HepG2 (cell line): ENCODE data around the gene CSTPP1. TPM values are rescaled to one million over a fixed set of nuclear protein-coding genes. Genes with fewer than 3 reads are reported as not detected.

Experiments
- AGO1 ChIP-seq: fragments of 200-400 bp; formaldehyde crosslinking; IDR thresholded peaks from 2 replicates; pipeline ENCODE4 v1.6.1; 2017; ENCODE audit warnings: mild to moderate bottlenecking, low read depth, low read length, moderate library complexity; ENCODE audit not compliant: poor library complexity, severe bottlenecking
- FOSL2 ChIP-seq: sonication (generic); formaldehyde crosslinking; IDR thresholded peaks from 2 replicates; pipeline ENCODE4 v1.4.0; 2020; ENCODE audit warnings: missing genetic modification reagents
- HMG20B ChIP-seq: conservative IDR thresholded peaks from 2 replicates; pipeline ENCODE4 v1.6.1; 2016; ENCODE audit warnings: missing genetic modification reagents, missing compliant biosample characterization
- HNRNPK ChIP-seq: fragments of 200-400 bp; formaldehyde crosslinking; IDR thresholded peaks from 2 replicates; pipeline ENCODE4 v1.6.1; 2018; ENCODE audit warnings: low read length, low read depth, moderate library complexity, mild to moderate bottlenecking; ENCODE audit not compliant: poor library complexity, severe bottlenecking
- NR3C1 ChIP-seq: sonication (generic); formaldehyde crosslinking; IDR thresholded peaks from 2 replicates; pipeline ENCODE4 v1.4.0; 2020; ENCODE audit warnings: missing genetic modification reagents
- TSC22D2 ChIP-seq: sonication (generic); formaldehyde crosslinking; IDR thresholded peaks from 2 replicates; pipeline ENCODE4 v1.5.1; 2020; ENCODE audit warnings: missing genetic modification reagents, mild to moderate bottlenecking, borderline replicate concordance
- ZBTB26 ChIP-seq: IDR thresholded peaks from 2 replicates; pipeline ENCODE4 v1.6.1; 2016; ENCODE audit warnings: missing compliant biosample characterization, missing genetic modification reagents, borderline replicate concordance
- ZKSCAN1 ChIP-seq: fragments of 150-350 bp; IDR thresholded peaks from 2 replicates; pipeline ENCODE4 v1.6.1; 2014; ENCODE audit warnings: low read length
- ZNF276 ChIP-seq: sonication (generic); formaldehyde crosslinking; IDR thresholded peaks from 2 replicates; pipeline ENCODE4 v1.4.0; 2020; ENCODE audit warnings: mild to moderate bottlenecking, low read depth, missing genetic modification reagents
- ZNF354B ChIP-seq: sonication (generic); formaldehyde crosslinking; IDR thresholded peaks from 2 replicates; pipeline ENCODE4 v1.8.0; 2022; ENCODE audit warnings: mild to moderate bottlenecking, missing genetic modification reagents
- ZNF383 ChIP-seq: sonication (generic); formaldehyde crosslinking; IDR thresholded peaks from 2 replicates; pipeline ENCODE4 v1.4.0; 2020; ENCODE audit warnings: missing genetic modification reagents, mild to moderate bottlenecking, borderline replicate concordance
- ZNF768 ChIP-seq: sonication (generic); formaldehyde crosslinking; IDR thresholded peaks from 2 replicates; pipeline ENCODE4 v1.4.0; 2020; ENCODE audit warnings: missing genetic modification reagents
- ZSCAN9 ChIP-seq: IDR thresholded peaks from 2 replicates; pipeline ENCODE4 v1.6.1; 2016; ENCODE audit warnings: borderline replicate concordance
- polyA plus RNA-seq, 8 experiments: library from polyadenylated mRNA; depleted of rRNA in 3 of 8; stranded (reverse) in 7 of 8; unstranded in 1 of 8; fragments of >200 nt; fragmentation: Illumina TruSeq in 4 of 8; extraction: Trizol in 4 of 8; gene quantifications; 2 replicates each; pipeline versions ENCODE4 v1.2.1 to v1.2.3, GENCODE V29; 2011 to 2016; ENCODE audit warnings: low read depth in 4 of 8, missing spikeins in 1 of 8, mixed read lengths in 1 of 8; ENCODE audit not compliant: insufficient read depth in 1 of 8
- total RNA-seq, 5 experiments: library from RNA; depleted of rRNA; stranded (reverse); fragments of >200 nt; fragmentation: Illumina TruSeq; extraction: Trizol; gene quantifications; 2 replicates each; pipeline ENCODE4 v1.2.3, GENCODE V29; 2016; ENCODE audit warnings: low read depth in 1 of 5
- TF ChIP-seq, protein P1 (sequence below): sonication (generic); formaldehyde crosslinking; IDR thresholded peaks from 2 replicates; pipeline ENCODE4 v1.8.1; 2022; ENCODE audit warnings: mild to moderate bottlenecking, missing genetic modification reagents
- TF ChIP-seq, protein P2 (sequence below): IDR thresholded peaks from 2 replicates; pipeline ENCODE4 v1.6.1; 2016; ENCODE audit warnings: missing genetic modification reagents, missing compliant biosample characterization
- TF ChIP-seq, protein P3 (sequence below): IDR thresholded peaks from 2 replicates; pipeline ENCODE4 v1.6.1; 2016; ENCODE audit warnings: control low read depth

Gene CSTPP1
- total and polyA plus RNA-seq, 2 of the 13 experiments (the other 11 are each of a cell fraction or from before 2014, with no cell fraction given): 12.3 to 14.6 TPM

DNA sequence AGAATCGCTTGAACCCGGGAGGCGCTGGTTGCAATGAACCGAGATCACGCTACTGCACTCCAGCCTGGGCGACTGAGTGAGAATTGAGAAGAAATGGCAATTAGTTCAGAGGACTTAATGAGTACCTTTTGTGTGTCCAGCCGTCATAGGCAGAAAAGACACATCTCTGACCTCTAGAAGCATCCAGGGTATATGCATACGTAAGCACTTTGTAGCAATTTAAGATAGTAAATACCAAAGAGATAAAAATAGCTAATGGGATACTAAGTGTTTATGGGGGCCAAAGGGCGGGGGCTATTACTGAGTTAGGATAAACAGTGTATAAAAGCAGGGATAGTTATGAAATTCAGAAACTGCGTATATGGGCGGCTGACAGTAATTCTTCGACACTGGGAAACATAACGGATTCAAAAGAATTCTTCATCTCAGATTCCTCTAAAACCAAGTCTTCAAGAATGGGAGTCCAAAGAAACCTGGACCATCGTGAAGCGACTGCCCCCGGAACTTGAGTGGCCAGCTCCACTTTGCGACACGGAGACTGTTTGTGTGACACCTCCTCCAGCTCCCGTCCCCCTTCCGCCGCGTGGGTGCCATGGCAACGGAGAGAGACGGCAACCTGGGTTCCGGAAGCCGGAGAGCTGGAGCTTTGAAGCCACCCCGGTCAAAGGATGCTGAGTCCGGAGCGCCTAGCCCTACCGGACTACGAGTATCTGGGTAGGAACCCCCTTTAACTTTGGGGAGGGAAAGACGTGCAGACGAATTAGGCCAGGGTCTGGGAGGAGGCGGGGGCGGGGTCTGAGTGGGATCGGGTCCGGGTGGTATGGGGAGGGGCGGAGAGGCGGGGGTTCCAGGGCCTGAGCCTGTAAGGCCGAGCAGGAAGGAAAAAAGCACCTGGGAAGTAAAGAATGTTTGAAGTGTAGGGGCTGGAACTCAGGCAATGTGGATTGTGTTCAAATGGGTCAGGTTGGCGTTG, at the start of gene CSTPP1 (continued):
- TF ChIP-seq, protein P1, sequence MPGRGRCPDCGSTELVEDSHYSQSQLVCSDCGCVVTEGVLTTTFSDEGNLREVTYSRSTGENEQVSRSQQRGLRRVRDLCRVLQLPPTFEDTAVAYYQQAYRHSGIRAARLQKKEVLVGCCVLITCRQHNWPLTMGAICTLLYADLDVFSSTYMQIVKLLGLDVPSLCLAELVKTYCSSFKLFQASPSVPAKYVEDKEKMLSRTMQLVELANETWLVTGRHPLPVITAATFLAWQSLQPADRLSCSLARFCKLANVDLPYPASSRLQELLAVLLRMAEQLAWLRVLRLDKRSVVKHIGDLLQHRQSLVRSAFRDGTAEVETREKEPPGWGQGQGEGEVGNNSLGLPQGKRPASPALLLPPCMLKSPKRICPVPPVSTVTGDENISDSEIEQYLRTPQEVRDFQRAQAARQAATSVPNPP: no peak
- TF ChIP-seq ZNF383 (CRISPR knock-in tag) (0 out of 2 replicates have a peak, but pooled peaks have one; percentile 73), FOSL2 (CRISPR knock-in tag) (peak; percentile 62), ZNF354B (CRISPR knock-in tag) (no peak), HMG20B (CRISPR knock-in tag) (0 out of 2 replicates have a peak, but pooled peaks have one; percentile 33), ZNF768 (peak; percentile 65; the same call in 1 of the 2 replicates), NR3C1 (CRISPR knock-in tag) (no peak), ZSCAN9 (CRISPR knock-in tag) (0 out of 2 replicates have a peak, but pooled peaks have one; percentile 59), TSC22D2 (peak; percentile 67; the same call in 1 of the 2 replicates), ZKSCAN1 (peak; percentile 67), ZNF276 (CRISPR knock-in tag) (no peak), AGO1 (no peak), HNRNPK (no peak), ZBTB26 (0 out of 2 replicates have a peak, but pooled peaks have one; percentile 40)
- TF ChIP-seq, protein P2, sequence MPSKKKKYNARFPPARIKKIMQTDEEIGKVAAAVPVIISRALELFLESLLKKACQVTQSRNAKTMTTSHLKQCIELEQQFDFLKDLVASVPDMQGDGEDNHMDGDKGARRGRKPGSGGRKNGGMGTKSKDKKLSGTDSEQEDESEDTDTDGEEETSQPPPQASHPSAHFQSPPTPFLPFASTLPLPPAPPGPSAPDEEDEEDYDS (CRISPR knock-in tag): 0 out of 2 replicates have a peak, but pooled peaks have one; percentile 60
- TF ChIP-seq, protein P3, sequence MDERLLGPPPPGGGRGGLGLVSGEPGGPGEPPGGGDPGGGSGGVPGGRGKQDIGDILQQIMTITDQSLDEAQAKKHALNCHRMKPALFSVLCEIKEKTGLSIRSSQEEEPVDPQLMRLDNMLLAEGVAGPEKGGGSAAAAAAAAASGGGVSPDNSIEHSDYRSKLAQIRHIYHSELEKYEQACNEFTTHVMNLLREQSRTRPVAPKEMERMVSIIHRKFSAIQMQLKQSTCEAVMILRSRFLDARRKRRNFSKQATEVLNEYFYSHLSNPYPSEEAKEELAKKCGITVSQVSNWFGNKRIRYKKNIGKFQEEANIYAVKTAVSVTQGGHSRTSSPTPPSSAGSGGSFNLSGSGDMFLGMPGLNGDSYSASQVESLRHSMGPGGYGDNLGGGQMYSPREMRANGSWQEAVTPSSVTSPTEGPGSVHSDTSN (CRISPR knock-in tag): no peak
